DND-41 (cell line): Measurements from ENCODE around the gene GABBR2.

Experiments used
- CTCF ChIP-seq: IDR thresholded peaks from 2 replicates; pipeline ENCODE4 v1.5.1; 2012; ENCODE audit warnings: borderline replicate concordance, low read length, moderate library complexity, mild to moderate bottlenecking; ENCODE audit not compliant: poor library complexity, severe bottlenecking; ENCODE audit errors: extremely low read depth
- EZH2 ChIP-seq: IDR thresholded peaks from 3 replicates; pipeline ENCODE4 v1.6.1; 2012; ENCODE audit warnings: borderline replicate concordance, low read depth, mild to moderate bottlenecking, moderate library complexity, low read length, inconsistent platforms; ENCODE audit not compliant: severe bottlenecking

- TF ChIP-seq CTCF (no peak), EZH2 (no peak)
Measured at GRCh38 chr9:98457726-98458370, 250.9 kb downstream of the GABBR2 start.
